ENCODE measurements around the gene LARP1.

LARP1 gene

GRCh38 chr5:154783774-154784460 is 28.7 kb downstream of the LARP1 start:
- TF ChIP-seq TEAD4 (IDR thresholded peaks at IDR 0.05): no peak
- no peak for TF ChIP-seq YY1 (IDR thresholded peaks at IDR 0.05; ENCODE audit: low read depth)
- TF ChIP-seq, protein P1, sequence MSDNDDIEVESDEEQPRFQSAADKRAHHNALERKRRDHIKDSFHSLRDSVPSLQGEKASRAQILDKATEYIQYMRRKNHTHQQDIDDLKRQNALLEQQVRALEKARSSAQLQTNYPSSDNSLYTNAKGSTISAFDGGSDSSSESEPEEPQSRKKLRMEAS (IDR thresholded peaks at IDR 0.05): no peak
- TF ChIP-seq ZBTB7A (IDR thresholded peaks at IDR 0.05; ENCODE audit: low read depth): no peak
- no peak for TF ChIP-seq REST (IDR thresholded peaks at IDR 0.05; ENCODE audit: low read depth)
- no peak for TF ChIP-seq EP300 (IDR thresholded peaks at IDR 0.05; ENCODE audit: borderline replicate concordance)
- TF ChIP-seq CREB1 (IDR thresholded peaks at IDR 0.05; ENCODE audit: low read depth): no peak
- TF ChIP-seq NFIC (IDR thresholded peaks at IDR 0.05): no peak
- no peak for TF ChIP-seq TAF1 (IDR thresholded peaks at IDR 0.05; ENCODE audit: low read depth)
- no peak for TF ChIP-seq TCF12 (IDR thresholded peaks at IDR 0.05; ENCODE audit: low read depth)
- TF ChIP-seq RAD21 (IDR thresholded peaks at IDR 0.05; ENCODE audit: low read depth): no peak
- TF ChIP-seq CEBPB (IDR thresholded peaks at IDR 0.05): no peak
- no peak for TF ChIP-seq FOXM1 (IDR thresholded peaks at IDR 0.05; ENCODE audit: borderline replicate concordance, low read depth)
- TF ChIP-seq, protein P2, sequence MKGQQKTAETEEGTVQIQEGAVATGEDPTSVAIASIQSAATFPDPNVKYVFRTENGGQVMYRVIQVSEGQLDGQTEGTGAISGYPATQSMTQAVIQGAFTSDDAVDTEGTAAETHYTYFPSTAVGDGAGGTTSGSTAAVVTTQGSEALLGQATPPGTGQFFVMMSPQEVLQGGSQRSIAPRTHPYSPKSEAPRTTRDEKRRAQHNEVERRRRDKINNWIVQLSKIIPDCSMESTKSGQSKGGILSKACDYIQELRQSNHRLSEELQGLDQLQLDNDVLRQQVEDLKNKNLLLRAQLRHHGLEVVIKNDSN (IDR thresholded peaks at IDR 0.05): no peak
- TF ChIP-seq EGR1 (IDR thresholded peaks at IDR 0.05): no peak

GRCh38 chr5:154784856-154785255 is 29.7 kb downstream of the LARP1 start:
- TF ChIP-seq ZBTB7A (IDR thresholded peaks at IDR 0.05; ENCODE audit: low read depth): no peak
- no peak for TF ChIP-seq CREB1 (IDR thresholded peaks at IDR 0.05; ENCODE audit: low read depth)
- TF ChIP-seq REST (IDR thresholded peaks at IDR 0.05; ENCODE audit: low read depth): no peak
- TF ChIP-seq NFIC (IDR thresholded peaks at IDR 0.05): no peak
- TF ChIP-seq TEAD4 (IDR thresholded peaks at IDR 0.05): no peak
- TF ChIP-seq, protein P1 (IDR thresholded peaks at IDR 0.05): no peak
- no peak for TF ChIP-seq CEBPB (IDR thresholded peaks at IDR 0.05)
- TF ChIP-seq RAD21 (IDR thresholded peaks at IDR 0.05; ENCODE audit: low read depth): no peak
- no peak for TF ChIP-seq YY1 (IDR thresholded peaks at IDR 0.05; ENCODE audit: low read depth)
- no peak for TF ChIP-seq EP300 (IDR thresholded peaks at IDR 0.05; ENCODE audit: borderline replicate concordance)
- TF ChIP-seq TCF12 (IDR thresholded peaks at IDR 0.05; ENCODE audit: low read depth): no peak
- TF ChIP-seq, protein P2 (IDR thresholded peaks at IDR 0.05): no peak
- TF ChIP-seq FOXM1 (IDR thresholded peaks at IDR 0.05; ENCODE audit: borderline replicate concordance, low read depth): no peak
- TF ChIP-seq TAF1 (IDR thresholded peaks at IDR 0.05; ENCODE audit: low read depth): no peak
- no peak for TF ChIP-seq EGR1 (IDR thresholded peaks at IDR 0.05)

DNA sequence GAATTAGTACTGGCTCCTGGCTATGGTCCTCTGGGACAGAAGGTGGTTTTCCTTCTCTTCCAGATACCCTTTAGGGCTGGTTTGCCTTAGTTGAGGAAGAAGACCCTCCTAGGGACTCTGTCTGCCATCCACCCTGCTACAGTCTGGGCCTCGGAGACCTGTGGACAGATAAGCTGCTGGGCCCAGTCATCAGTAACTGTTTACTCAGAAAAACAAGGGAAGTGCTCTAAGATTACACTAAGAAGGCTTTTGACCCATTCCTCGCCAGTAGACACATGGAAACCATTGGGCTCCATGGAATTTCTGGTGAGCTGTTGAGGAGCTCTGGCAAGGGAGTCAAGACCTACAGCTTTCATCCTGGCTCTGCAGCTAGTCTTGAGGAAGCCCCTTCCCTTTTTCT is 31.2 kb downstream of the LARP1 start:
- TF ChIP-seq EP300 (IDR thresholded peaks at IDR 0.05; ENCODE audit: borderline replicate concordance): no peak
- TF ChIP-seq EGR1 (IDR thresholded peaks at IDR 0.05): no peak
- TF ChIP-seq, protein P2 (IDR thresholded peaks at IDR 0.05): no peak
- TF ChIP-seq TAF1 (IDR thresholded peaks at IDR 0.05; ENCODE audit: low read depth): no peak
- TF ChIP-seq NFIC (IDR thresholded peaks at IDR 0.05): no peak
- no peak for TF ChIP-seq TEAD4 (IDR thresholded peaks at IDR 0.05)
- TF ChIP-seq, protein P1 (IDR thresholded peaks at IDR 0.05): no peak
- no peak for TF ChIP-seq RAD21 (IDR thresholded peaks at IDR 0.05; ENCODE audit: low read depth)
- no peak for TF ChIP-seq ZBTB7A (IDR thresholded peaks at IDR 0.05; ENCODE audit: low read depth)
- TF ChIP-seq REST (IDR thresholded peaks at IDR 0.05; ENCODE audit: low read depth): no peak

All from Ishikawa (cell line).